Esophagus squamous epithelium (tissue), 5 donors: ENCODE measurements around the gene DYNLRB1. TPM values are rescaled to one million over a fixed set of nuclear protein-coding genes. Genes with fewer than 3 reads are reported as not detected.
A peak's percentile ranks its signal among the peaks of the same experiment; 100 is the strongest.

ENCODE experiments used
- DNase-seq: peaks from one replicate; lab custom pipeline; 2025; lab: John Stamatoyannopoulos, UW
- H3K27ac ChIP-seq, 4 donors: fragments of 200-600 bp; sonication (generic); one replicate each; pipeline ENCODE4 v1.5.1; 2016 to 2019; ENCODE audit warnings: mild to moderate bottlenecking in 1 of 4
- H3K27me3 ChIP-seq, 4 donors: fragments of 200-600 bp; sonication (generic); 1 replicate in 3 of 4; 2 replicates in 1 of 4; pipeline versions ENCODE4 v1.5.1 to v1.6.0; 2017 to 2021; ENCODE audit warnings: antibody characterized with exemption in 1 of 4
- H3K36me3 ChIP-seq, 3 donors: fragments of 200-600 bp; sonication (generic); one replicate each; pipeline ENCODE4 v1.5.1; 2016 to 2019
- H3K4me1 ChIP-seq, 3 donors: fragments of 200-600 bp; sonication (generic); one replicate each; pipeline ENCODE4 v1.5.1; 2017 to 2019
- H3K4me3 ChIP-seq, 4 donors: fragments of 200-600 bp; sonication (generic); 1 replicate in 3 of 4; 2 replicates in 1 of 4; pipeline ENCODE4 v1.5.1; 2016 to 2019; ENCODE audit warnings: mild to moderate bottlenecking in 2 of 4, moderate library complexity in 1 of 4
- H3K9me3 ChIP-seq, 3 donors: fragments of 200-600 bp; sonication (generic); one replicate each; pipeline ENCODE4 v1.5.1; 2016 to 2019
- CTCF ChIP-seq, 6 experiments: fragments of 450-650 bp in 4 of 6; fragments of 200-600 bp in 2 of 6; sonication (generic) in 2 of 6; IDR thresholded peaks; one replicate each; pipeline ENCODE4 v1.5.1; 2016 to 2019; ENCODE audit warnings: antibody characterized with exemption in 6 of 6, mild to moderate bottlenecking in 4 of 6, moderate library complexity in 4 of 6
- POLR2A ChIP-seq, 4 donors: fragments of 450-650 bp; IDR thresholded peaks; one replicate each; pipeline ENCODE4 v1.6.1; 2017; ENCODE audit warnings: antibody characterized with exemption in 4 of 4, mild to moderate bottlenecking in 4 of 4, moderate library complexity in 3 of 4
- WGBS, 2 donors: methylation state at CpG; one replicate each; pipeline ENCODE4 v1.1.5; 2018; 5-methylcytosine and 5-hydroxymethylcytosine counted together
- intact Hi-C: fragments of 100-400 bp; cut with DNase I; formaldehyde crosslinking; loops from one replicate; pipeline ENCODE4 v1.15.0; 2022
- total RNA-seq, 4 donors: library from RNA; depleted of rRNA; stranded (reverse); fragments of >200 nt; gene quantifications; one replicate each; pipeline ENCODE4 v1.1.0, GENCODE V29; 2016
- donor health status: DM: yes; HTN: yes; CAD: no.

The DYNLRB1 gene
- total RNA-seq, 4 donors from 2014 or later = 77.9 to 108 (median 97.2) TPM

DNA sequence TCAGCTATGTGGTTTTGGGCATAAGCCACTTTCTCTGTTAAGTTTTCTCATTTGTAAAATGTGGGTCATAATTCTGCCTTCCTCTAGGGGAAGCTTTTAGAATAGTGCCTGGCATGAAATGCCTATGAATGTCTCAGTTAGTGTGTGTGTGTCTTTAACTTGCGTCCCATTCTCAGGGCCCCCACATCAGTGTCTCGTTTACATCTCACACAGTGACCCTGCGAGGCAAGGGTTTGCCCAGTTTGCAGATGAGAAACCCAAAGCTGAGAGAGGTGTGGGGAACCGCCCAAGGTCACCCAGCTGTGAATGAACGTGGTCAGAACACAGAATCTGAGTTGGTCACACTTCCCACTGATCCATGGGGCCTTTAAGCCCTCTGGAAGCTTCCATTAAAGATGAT, 14.1 kb downstream of the DYNLRB1 start:
- Histone ChIP-seq H3K27me3 (no peaks in the 10 kb centered on the region), H3K36me3 (peaks cover 40 to 87% (median 51%) of the 10 kb centered on the region in 3 donors), H3K9me3 (no peaks in the 10 kb centered on the region), H3K4me1 (peaks cover 10 to 48% (median 23%) of the 10 kb centered on the region in 3 donors), H3K27ac (peak overlapping the region in 1 of 4 donors; percentile 11), H3K4me3 (no peak overlapping the region)
- TF ChIP-seq CTCF (IDR thresholded peaks at IDR 0.05) (no peak), POLR2A (IDR thresholded peaks at IDR 0.05) (no peak)
- 74 to 86% methylated on average over 5 of the region's 5 CpGs for WGBS, 2 donors
- intact Hi-C loops = no loop called here
- DNase-seq = no peak

DNA sequence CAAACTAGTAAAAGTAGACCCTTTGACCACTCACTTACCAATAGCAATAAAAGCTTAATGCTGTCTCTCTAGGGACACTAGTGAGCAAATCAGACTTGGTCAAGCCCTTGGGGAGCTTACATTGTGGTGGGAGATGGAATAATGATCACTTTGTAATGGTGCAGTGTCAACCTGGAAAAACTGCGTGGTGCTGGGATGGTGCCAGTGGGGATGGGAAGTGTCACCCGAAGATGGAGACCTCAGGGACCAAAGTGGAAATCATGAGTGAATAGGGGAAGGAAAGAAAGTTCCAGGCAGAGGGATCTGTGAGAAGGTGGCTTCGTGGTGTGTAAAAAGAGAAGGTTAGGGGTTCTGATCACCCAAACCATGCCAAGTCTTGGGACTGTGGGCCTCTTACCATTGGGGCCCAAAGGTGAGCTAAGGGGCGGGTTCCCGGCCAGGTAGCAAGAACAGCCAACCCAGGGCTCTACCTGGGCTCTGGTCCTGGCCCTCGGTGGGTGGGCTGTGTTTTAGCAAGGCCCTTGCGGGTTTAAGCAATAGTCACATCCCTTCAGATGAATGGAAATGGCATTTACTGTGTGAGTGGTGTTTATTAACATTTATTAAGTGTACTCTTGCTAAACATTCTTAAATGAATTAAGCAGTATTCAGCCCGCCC, 15.5 kb downstream of the DYNLRB1 start:
- peaks cover 1 to 34% (median 13%) of the 10 kb centered on the region in 3 donors for H3K4me1 ChIP-seq
- no peak for DNase-seq
- H3K27ac ChIP-seq = no peak overlapping the region
- TF ChIP-seq CTCF (IDR thresholded peaks at IDR 0.05) (no peak), POLR2A (IDR thresholded peaks at IDR 0.05) (no peak)
- no peaks in the 10 kb centered on the region for H3K9me3 ChIP-seq
- WGBS, 2 donors = 85 to 91% methylated on average over 6 to 8 of the region's 8 CpGs
- H3K36me3 ChIP-seq = peaks cover 51 to 99% (median 57%) of the 10 kb centered on the region in 3 donors
- H3K4me3 ChIP-seq = no peak overlapping the region
- intact Hi-C loops = no loop called here
- H3K27me3 ChIP-seq = no peaks in the 10 kb centered on the region

- Histone ChIP-seq H3K9me3 (no peaks in the 10 kb centered on the region), H3K27ac (no peak overlapping the region), H3K36me3 (peaks cover 48 to 99% (median 57%) of the 10 kb centered on the region in 3 donors), H3K4me3 (no peak overlapping the region), H3K27me3 (no peaks in the 10 kb centered on the region), H3K4me1 (peaks cover 0 to 28% (median 8%) of the 10 kb centered on the region in 3 donors)
- 80 to 97% methylated on average over 7 to 8 of the region's 8 CpGs for WGBS, 2 donors
- TF ChIP-seq POLR2A (IDR thresholded peaks at IDR 0.05) = no peak
- TF ChIP-seq CTCF (IDR thresholded peaks at IDR 0.05) = no peak
- intact Hi-C loops = no loop called here
- no peak for DNase-seq
Observed at GRCh38 chr20:34532320-34532719, 16.1 kb downstream of the DYNLRB1 start.

DNA sequence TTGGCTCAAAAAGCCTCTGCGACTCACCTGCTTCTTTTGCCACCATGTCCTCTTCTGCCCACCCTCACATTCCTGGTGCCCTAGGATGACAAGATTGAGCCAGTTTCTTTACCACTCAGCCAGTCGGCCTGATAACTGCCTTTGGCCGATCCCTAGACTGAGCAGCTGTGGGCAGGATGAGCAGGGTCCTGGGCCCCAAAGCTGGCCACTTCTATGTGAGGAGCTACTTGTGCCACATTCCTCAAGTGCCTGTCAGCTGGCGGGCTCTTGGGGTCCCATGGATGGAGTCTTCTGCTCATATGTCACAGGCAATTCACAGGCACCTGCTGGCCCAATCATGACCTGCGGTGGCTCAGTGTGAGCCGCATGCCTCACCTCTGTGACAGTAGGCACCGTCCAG, 16.5 kb downstream of the DYNLRB1 start:
- no peak for DNase-seq
- WGBS, 2 donors = 95 to 100% methylated on average over 1 to 3 of the region's 7 CpGs
- H3K9me3 ChIP-seq = no peaks in the 10 kb centered on the region
- intact Hi-C loops = no loop called here
- peaks cover 0 to 24% (median 8%) of the 10 kb centered on the region in 3 donors for H3K4me1 ChIP-seq
- peaks cover 44 to 99% (median 53%) of the 10 kb centered on the region in 3 donors for H3K36me3 ChIP-seq
- TF ChIP-seq POLR2A (IDR thresholded peaks at IDR 0.05) = no peak
- TF ChIP-seq CTCF (IDR thresholded peaks at IDR 0.05) = no peak
- H3K4me3 ChIP-seq = no peak overlapping the region
- H3K27me3 ChIP-seq = no peaks in the 10 kb centered on the region
- H3K27ac ChIP-seq = no peak overlapping the region

- intact Hi-C loops = no loop called here
- H3K36me3 ChIP-seq = peaks cover 43 to 98% (median 44%) of the 10 kb centered on the region in 3 donors
- no peak for TF ChIP-seq CTCF (IDR thresholded peaks at IDR 0.05)
- TF ChIP-seq POLR2A (IDR thresholded peaks at IDR 0.05) = no peak
- WGBS, 2 donors = 76 to 88% methylated on average over 3 to 12 of the region's 15 CpGs
- no peaks in the 10 kb centered on the region for H3K9me3 ChIP-seq
- no peak overlapping the region for H3K27ac ChIP-seq
- H3K4me1 ChIP-seq = peaks cover 0 to 9% (median 0%) of the 10 kb centered on the region in 3 donors
- DNase-seq = no peak
- no peak overlapping the region for H3K4me3 ChIP-seq
- H3K27me3 ChIP-seq = no peaks in the 10 kb centered on the region
Observed at GRCh38 chr20:34534391-34535165, 18.4 kb downstream of the DYNLRB1 start.
